ENCODE measurements around the gene ZNF683. TPM values are rescaled to one million over a fixed set of nuclear protein-coding genes. Genes with fewer than 3 reads are reported as not detected.

ZNF683 gene
- total RNA-seq, 1 donor = not detected

- no peak for DNase-seq (ENCODE audit: insufficient read length, low spot score, missing footprints)
- H3K36me3 ChIP-seq (ENCODE audit: insufficient read depth, low read length) = no peaks in the 10 kb centered on the region
- no peaks in the 10 kb centered on the region for H3K79me2 ChIP-seq (ENCODE audit: insufficient read depth, low read length)
- H3K9me3 ChIP-seq (ENCODE audit: low read depth, low read length) = no peaks in the 10 kb centered on the region
- no peak overlapping the region for H3K27ac ChIP-seq (ENCODE audit: low read depth, low read length)
- H4K20me1 ChIP-seq (ENCODE audit: insufficient read depth, low read length) = no peaks in the 10 kb centered on the region
- no peak overlapping the region for H3K4me3 ChIP-seq (ENCODE audit: insufficient read depth, low read length)
- H3K27me3 ChIP-seq (ENCODE audit: insufficient read depth, low read length) = no peaks in the 10 kb centered on the region
- peaks cover 5% of the 10 kb centered on the region for H3K4me1 ChIP-seq (ENCODE audit: insufficient read depth, low read length)
- H3K4me2 ChIP-seq (ENCODE audit: insufficient read depth, low read length) = no peak overlapping the region
- peak overlapping the region; percentile 99 for H2AFZ ChIP-seq (ENCODE audit: low read length)
- TF ChIP-seq CTCF (IDR thresholded peaks at IDR 0.05; ENCODE audit: extremely low read depth, low read depth, low read length) = no peak
Observed at GRCh38 chr1:26320896-26321295, 51.7 kb downstream of the ZNF683 start.

GRCh38 chr1:26318338-26319064, 54.0 kb downstream of the ZNF683 start:
- DNase-seq (ENCODE audit: insufficient read length, low spot score, missing footprints) = peak; percentile 52
- TF ChIP-seq CTCF (IDR thresholded peaks at IDR 0.05; ENCODE audit: extremely low read depth, low read depth, low read length) = no peak
- Histone ChIP-seq H3K4me1 (ENCODE audit: insufficient read depth, low read length) (peaks cover 5% of the 10 kb centered on the region), H3K27ac (ENCODE audit: low read depth, low read length) (no peak overlapping the region), H2AFZ (ENCODE audit: low read length) (peak overlapping the region; percentile 3), H4K20me1 (ENCODE audit: insufficient read depth, low read length) (no peaks in the 10 kb centered on the region), H3K9me3 (ENCODE audit: low read depth, low read length) (no peaks in the 10 kb centered on the region), H3K4me3 (ENCODE audit: insufficient read depth, low read length) (no peak overlapping the region), H3K79me2 (ENCODE audit: insufficient read depth, low read length) (no peaks in the 10 kb centered on the region), H3K27me3 (ENCODE audit: insufficient read depth, low read length) (peaks cover 7% of the 10 kb centered on the region), H3K36me3 (ENCODE audit: insufficient read depth, low read length) (no peaks in the 10 kb centered on the region), H3K4me2 (ENCODE audit: insufficient read depth, low read length) (no peak overlapping the region)

GRCh38 chr1:26317612-26318337, 54.8 kb downstream of the ZNF683 start, which contains the start of gene CD52:
Gene CD52, plus strand, starts transcription at chr1:26317958. Its CDS starts 60 bp downstream, at chr1:26318018.
- Histone ChIP-seq H2AFZ (ENCODE audit: low read length) (peak within 1 kb of the TSS; percentile 3), H3K4me2 (ENCODE audit: insufficient read depth, low read length) (no peak within 1 kb of the TSS), H3K9me3 (ENCODE audit: low read depth, low read length) (no peaks in the 10 kb centered on the region), H3K36me3 (ENCODE audit: insufficient read depth, low read length) (no peaks in the 10 kb centered on the region), H3K27me3 (ENCODE audit: insufficient read depth, low read length) (peaks cover 10% of the 10 kb centered on the region), H3K79me2 (ENCODE audit: insufficient read depth, low read length) (no peaks in the 10 kb centered on the region), H3K4me1 (ENCODE audit: insufficient read depth, low read length) (peaks cover 5% of the 10 kb centered on the region), H4K20me1 (ENCODE audit: insufficient read depth, low read length) (no peaks in the 10 kb centered on the region), H3K27ac (ENCODE audit: low read depth, low read length) (no peak within 1 kb of the TSS), H3K4me3 (ENCODE audit: insufficient read depth, low read length) (no peak within 1 kb of the TSS)
- TF ChIP-seq CTCF (IDR thresholded peaks at IDR 0.05; ENCODE audit: extremely low read depth, low read depth, low read length) = no peak
- DNase-seq (ENCODE audit: insufficient read length, low spot score, missing footprints) = no peak

- Histone ChIP-seq H3K27me3 (ENCODE audit: insufficient read depth, low read length) (peaks cover 10% of the 10 kb centered on the region), H2AFZ (ENCODE audit: low read length) (no peak overlapping the region), H3K36me3 (ENCODE audit: insufficient read depth, low read length) (no peaks in the 10 kb centered on the region), H3K9me3 (ENCODE audit: low read depth, low read length) (no peaks in the 10 kb centered on the region), H3K4me1 (ENCODE audit: insufficient read depth, low read length) (peaks cover 5% of the 10 kb centered on the region), H3K79me2 (ENCODE audit: insufficient read depth, low read length) (no peaks in the 10 kb centered on the region), H4K20me1 (ENCODE audit: insufficient read depth, low read length) (no peaks in the 10 kb centered on the region), H3K4me3 (ENCODE audit: insufficient read depth, low read length) (no peak overlapping the region), H3K27ac (ENCODE audit: low read depth, low read length) (no peak overlapping the region), H3K4me2 (ENCODE audit: insufficient read depth, low read length) (no peak overlapping the region)
- TF ChIP-seq CTCF (IDR thresholded peaks at IDR 0.05; ENCODE audit: extremely low read depth, low read depth, low read length) = no peak
- no peak for DNase-seq (ENCODE audit: insufficient read length, low spot score, missing footprints)
Observed at GRCh38 chr1:26317146-26317545, 55.4 kb downstream of the ZNF683 start.
